Kidney (tissue), 14 donors: Measurements from ENCODE around the gene SH3PXD2A. TPM values are rescaled to one million over a fixed set of nuclear protein-coding genes. Genes with fewer than 3 reads are reported as not detected.
A peak's percentile ranks its signal among the peaks of the same experiment; 100 is the strongest.

Source experiments
- DNase-seq, 5 donors: peaks; one replicate each; pipeline ENCODE4 v3.0.0-alpha.2; 2013 to 2020
- FAIRE-seq: peaks from 2 replicates; lab custom pipeline; 2012; peaks lifted over from hg19 to GRCh38; lab: Jason Lieb, UNC
- H3K27ac ChIP-seq, 2 donors: one replicate each; pipeline ENCODE4 v1.7.0; 2013; ENCODE audit warnings: low read depth in 2 of 2, low read length in 2 of 2, inconsistent platforms in 1 of 2
- H3K27me3 ChIP-seq: one replicate; pipeline ENCODE4 v1.7.1; 2013; ENCODE audit warnings: low read length, inconsistent platforms; ENCODE audit not compliant: control insufficient read depth, insufficient read depth
- H3K36me3 ChIP-seq, 3 donors: one replicate each; pipeline versions ENCODE4 v1.7.0 to v1.7.1; 2013; ENCODE audit warnings: low read length in 3 of 3, control low read depth in 1 of 3, inconsistent platforms in 1 of 3; ENCODE audit not compliant: insufficient read depth in 3 of 3, control insufficient read depth in 2 of 3
- H3K4me1 ChIP-seq, 3 donors: one replicate each; pipeline versions ENCODE4 v1.7.0 to v1.7.1; 2013; ENCODE audit warnings: low read length in 3 of 3, inconsistent platforms in 1 of 3, low read depth in 1 of 3; ENCODE audit not compliant: control insufficient read depth in 2 of 3, insufficient read depth in 2 of 3
- H3K4me3 ChIP-seq, 3 donors: one replicate each; pipeline versions ENCODE4 v1.7.0 to v1.8.1; 2013; ENCODE audit warnings: low read length in 3 of 3, control low read depth in 1 of 3, inconsistent platforms in 1 of 3
- H3K9ac ChIP-seq, 3 donors: one replicate each; pipeline versions ENCODE4 v1.7.0 to v1.7.1; 2013; ENCODE audit warnings: low read length in 3 of 3, control low read depth in 1 of 3, inconsistent platforms in 1 of 3
- H3K9me3 ChIP-seq, 3 donors: one replicate each; pipeline versions ENCODE4 v1.7.0 to v1.7.1; 2013; ENCODE audit warnings: low read length in 3 of 3, control low read depth in 1 of 3, inconsistent platforms in 1 of 3; ENCODE audit not compliant: control insufficient read depth in 2 of 3, insufficient read depth in 1 of 3
- intact Hi-C: fragments of 100-400 bp; cut with DNase I; formaldehyde crosslinking; loops from one replicate; pipeline ENCODE4 v1.11.1; 2022
- polyA plus RNA-seq: library from polyadenylated mRNA; stranded (reverse); fragments of 350-450 nt; fragmentation: Illumina TruSeq; extraction: RNeasy Lipid Tissue Mini Kit (QIAGEN cat#74804); gene quantifications from one replicate; pipeline ENCODE4 v1.2.3, GENCODE V29; 2014; ENCODE audit warnings: low read depth, low replicate concordance; ENCODE audit not compliant: insufficient read depth
- total RNA-seq: library from RNA; stranded (reverse); fragmentation: NEBNext Ultra II Directional; extraction: Animal tissue kit (Norgen Biotek cat#: 25700); gene quantifications from one replicate; pipeline ENCODE4 v1.2.1, GENCODE V29; 2021
- TF ChIP-seq, protein P1 (sequence below): IDR thresholded peaks from 3 replicates; pipeline ENCODE4 v1.5.1; 2012; ENCODE audit warnings: mild to moderate bottlenecking, moderate library complexity, borderline replicate concordance; ENCODE audit not compliant: insufficient read depth; ENCODE audit errors: extremely low read depth
- donor health status: control.
- donor health status: control.
- donor health status: control.
- donor health status: control.
- donor health status: control.
- donor health status: DM: yes; HTN: yes; CAD: no.
- donor health status: Normal renal cell carcinoma (clear cell type).

SH3PXD2A gene
- total and polyA plus RNA-seq, 2 donors from 2014 or later: 2.4 to 20.1 TPM

DNA sequence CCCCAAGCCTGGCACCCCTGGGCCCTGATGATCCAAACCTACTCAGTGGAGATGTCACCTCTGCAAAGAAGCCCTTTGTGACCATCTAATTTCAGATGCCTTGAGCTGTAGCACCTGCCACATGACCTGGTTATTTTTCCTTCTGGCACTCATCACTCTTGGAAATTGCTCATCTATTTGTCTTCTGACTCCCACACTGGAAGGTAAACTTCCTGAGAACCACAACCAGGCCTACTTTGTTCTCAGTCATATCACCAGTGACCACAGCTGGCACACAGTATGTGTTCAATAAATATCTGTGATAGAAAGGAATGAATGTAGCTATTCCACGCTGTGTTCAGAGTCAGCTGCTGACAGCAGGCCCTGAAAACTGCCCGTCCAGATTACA lies 97.1 kb downstream of the SH3PXD2A start:
- DNase-seq (no peak), FAIRE-seq (no peak)
- H3K27me3 ChIP-seq: no peaks in the 10 kb centered on the region
- no peak overlapping the region for H3K4me3 ChIP-seq
- intact Hi-C loops: no loop called here
- H3K27ac ChIP-seq: peak overlapping the region; percentile 51 to 74
- no peak overlapping the region for H3K9ac ChIP-seq
- H3K9me3 ChIP-seq: no peaks in the 10 kb centered on the region
- H3K36me3 ChIP-seq: no peaks in the 10 kb centered on the region
- TF ChIP-seq, protein P1, sequence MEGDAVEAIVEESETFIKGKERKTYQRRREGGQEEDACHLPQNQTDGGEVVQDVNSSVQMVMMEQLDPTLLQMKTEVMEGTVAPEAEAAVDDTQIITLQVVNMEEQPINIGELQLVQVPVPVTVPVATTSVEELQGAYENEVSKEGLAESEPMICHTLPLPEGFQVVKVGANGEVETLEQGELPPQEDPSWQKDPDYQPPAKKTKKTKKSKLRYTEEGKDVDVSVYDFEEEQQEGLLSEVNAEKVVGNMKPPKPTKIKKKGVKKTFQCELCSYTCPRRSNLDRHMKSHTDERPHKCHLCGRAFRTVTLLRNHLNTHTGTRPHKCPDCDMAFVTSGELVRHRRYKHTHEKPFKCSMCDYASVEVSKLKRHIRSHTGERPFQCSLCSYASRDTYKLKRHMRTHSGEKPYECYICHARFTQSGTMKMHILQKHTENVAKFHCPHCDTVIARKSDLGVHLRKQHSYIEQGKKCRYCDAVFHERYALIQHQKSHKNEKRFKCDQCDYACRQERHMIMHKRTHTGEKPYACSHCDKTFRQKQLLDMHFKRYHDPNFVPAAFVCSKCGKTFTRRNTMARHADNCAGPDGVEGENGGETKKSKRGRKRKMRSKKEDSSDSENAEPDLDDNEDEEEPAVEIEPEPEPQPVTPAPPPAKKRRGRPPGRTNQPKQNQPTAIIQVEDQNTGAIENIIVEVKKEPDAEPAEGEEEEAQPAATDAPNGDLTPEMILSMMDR: no peak
- peaks cover 0 to 30% (median 7%) of the 10 kb centered on the region in 3 donors for H3K4me1 ChIP-seq

DNA sequence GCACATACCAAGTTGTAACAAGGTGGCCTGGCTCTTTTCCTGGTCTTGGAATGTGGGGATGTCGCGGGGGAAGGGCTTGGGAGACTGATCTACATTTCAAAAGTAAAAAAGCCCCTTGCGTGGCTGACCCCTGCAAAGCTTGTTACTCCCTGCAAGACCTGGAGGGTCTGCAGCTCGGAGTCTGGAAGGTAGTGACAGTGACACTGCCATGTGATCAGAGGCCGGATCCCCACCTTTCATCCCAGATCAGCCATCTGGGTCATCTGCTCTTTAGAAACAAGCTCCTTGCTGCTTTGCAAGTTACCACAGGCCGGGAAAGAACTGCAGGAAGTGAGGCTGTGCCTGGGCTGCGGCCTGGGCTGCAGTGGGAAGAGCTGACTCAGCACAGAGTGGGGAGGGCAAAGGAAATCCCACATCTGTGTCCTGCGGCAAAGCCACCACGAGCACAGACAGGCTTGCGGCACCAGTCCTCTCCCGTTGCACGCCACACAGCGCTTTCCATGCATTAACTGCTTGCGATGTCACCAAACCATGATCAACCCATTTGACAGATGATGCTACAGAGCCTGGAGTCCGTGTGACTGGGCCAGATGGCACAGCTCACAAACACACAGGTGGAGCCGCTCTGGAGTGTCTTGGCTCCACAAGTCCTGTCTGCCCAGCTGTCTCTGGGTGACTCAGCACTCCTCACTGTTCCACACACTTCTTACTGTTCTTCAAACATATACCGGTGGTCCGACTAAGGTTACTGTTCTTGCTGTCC lies 97.7 kb downstream of the SH3PXD2A start:
- FAIRE-seq: no peak
- intact Hi-C loops: no loop called here
- no peaks in the 10 kb centered on the region for H3K36me3 ChIP-seq
- H3K27me3 ChIP-seq: no peaks in the 10 kb centered on the region
- H3K9ac ChIP-seq: no peak overlapping the region
- peaks cover 0 to under 1% (median 0%) of the 10 kb centered on the region in 3 donors for H3K9me3 ChIP-seq
- H3K27ac ChIP-seq: peak overlapping the region in 1 of 2 donors; percentile 74
- no peak overlapping the region for H3K4me3 ChIP-seq
- TF ChIP-seq, protein P1: no peak
- H3K4me1 ChIP-seq: peaks cover 0 to 25% (median 7%) of the 10 kb centered on the region in 3 donors
- DNase-seq: peak in 2 of 5 donors; percentile 62 to 79

DNA sequence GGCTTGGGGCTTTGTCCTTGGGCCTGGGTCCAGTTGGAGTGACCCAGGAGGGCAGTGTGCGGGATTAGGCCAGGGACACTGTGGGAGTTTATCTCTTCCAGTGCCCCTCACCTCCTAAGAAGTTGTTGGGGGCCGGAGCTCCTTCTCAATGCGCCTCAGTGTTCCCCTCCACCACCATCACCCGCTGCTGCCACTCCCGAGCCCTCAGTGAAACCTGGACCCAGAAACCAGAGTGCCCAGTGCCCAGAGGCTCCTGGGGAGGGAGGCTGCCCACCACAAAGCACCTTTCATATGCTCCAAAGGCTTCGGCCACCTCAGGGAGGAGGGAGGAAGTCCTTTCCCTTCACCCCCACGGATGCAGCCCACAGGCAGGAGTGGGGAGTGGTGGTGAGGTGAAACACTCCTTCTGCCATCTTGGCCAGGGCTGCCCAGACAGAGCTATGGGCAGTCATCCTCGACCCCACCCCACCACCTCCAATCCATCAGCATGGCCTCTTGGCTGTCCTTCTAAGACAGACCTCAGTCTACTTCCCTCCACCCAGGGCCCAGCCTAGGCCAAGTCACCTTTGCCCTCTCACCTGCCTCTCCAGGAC lies 99.0 kb downstream of the SH3PXD2A start:
- FAIRE-seq (no peak), DNase-seq (no peak)
- TF ChIP-seq, protein P1: no peak
- intact Hi-C loops: no loop called here
- H3K36me3 ChIP-seq: no peaks in the 10 kb centered on the region
- H3K27ac ChIP-seq: no peak overlapping the region
- H3K9ac ChIP-seq: no peak overlapping the region
- peaks cover 0 to 7% (median 4%) of the 10 kb centered on the region in 3 donors for H3K9me3 ChIP-seq
- H3K27me3 ChIP-seq: no peaks in the 10 kb centered on the region
- peaks cover 0 to 26% (median 7%) of the 10 kb centered on the region in 3 donors for H3K4me1 ChIP-seq
- no peak overlapping the region for H3K4me3 ChIP-seq
